NCI-H2107 treated with DMSO at 0.1 percent for 48 hours (cell line): ENCODE measurements around the gene SAMD5.

Experiments used
- DNase-seq: peaks from one replicate; lab custom pipeline; 2025; ENCODE audit not compliant: unreplicated experiment; lab: John Stamatoyannopoulos, UW

The SAMD5 gene

GRCh38 chr6:147508042-147508865 is at the start of gene SAMD5:
Gene SAMD5, plus strand, starts transcription at chr6:147508690. Its CDS starts 239 bp downstream, at chr6:147508929.
- DNase-seq = no peak

DNA sequence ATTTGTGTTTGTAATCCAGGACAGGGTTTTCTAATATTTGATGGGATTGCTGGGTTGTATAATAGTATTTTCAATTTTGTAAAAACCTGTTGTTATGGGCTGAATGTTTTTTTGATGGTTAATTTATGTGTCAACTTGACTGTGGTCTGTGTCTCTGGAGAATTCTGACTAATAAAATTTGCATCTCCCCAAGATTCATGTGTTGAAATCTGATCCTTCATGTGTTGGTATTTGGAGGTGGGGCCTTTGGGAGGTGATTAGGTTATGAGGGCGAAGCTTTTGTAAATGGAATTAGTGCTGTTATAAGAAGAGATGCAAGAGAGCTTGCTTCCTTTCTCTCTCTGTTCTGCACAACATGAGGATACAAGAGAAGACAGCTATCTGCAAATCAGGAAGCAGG is 48.7 kb upstream of the SAMD5 start:
- DNase-seq = no peak

DNA sequence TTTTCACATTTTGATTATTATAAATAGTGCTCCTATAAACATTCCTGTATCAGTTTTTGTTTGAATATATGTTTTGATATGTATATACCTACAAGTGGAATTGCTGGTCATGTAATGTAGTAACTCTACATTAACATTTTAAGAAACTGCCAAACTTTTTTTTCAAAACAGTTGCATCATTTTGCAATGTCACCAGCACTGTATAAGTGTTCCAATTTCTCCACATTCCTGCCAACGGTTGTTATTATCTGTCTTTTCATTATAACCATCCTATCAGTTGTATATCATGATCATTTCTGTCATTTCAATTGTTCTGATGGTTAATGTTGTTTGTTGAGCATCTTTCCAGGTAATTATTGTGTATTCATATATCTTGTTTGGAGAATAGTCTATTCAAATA is 44.8 kb upstream of the SAMD5 start:
- DNase-seq = no peak

GRCh38 chr6:147467428-147467827 is 41.1 kb upstream of the SAMD5 start:
- no peak for DNase-seq

DNA sequence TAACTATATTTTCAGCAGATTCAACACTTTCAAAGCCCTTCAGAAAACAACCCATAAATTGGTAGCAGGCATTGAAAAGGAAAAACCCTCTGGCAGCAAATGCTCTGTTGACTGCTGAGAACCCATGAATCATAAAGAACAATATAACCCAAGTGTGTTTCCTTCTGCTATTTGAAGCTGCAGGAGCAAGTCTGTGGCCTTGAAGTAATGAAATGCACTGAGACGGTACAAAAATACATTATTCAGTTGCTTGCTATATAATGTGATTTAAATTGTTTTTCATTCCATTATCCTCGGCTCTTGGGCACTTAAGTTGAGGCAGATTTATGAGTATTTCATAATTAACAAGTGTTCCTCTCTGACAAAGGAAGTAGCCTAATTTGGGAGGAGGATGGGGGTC is 40.6 kb upstream of the SAMD5 start:
- no peak for DNase-seq

DNA sequence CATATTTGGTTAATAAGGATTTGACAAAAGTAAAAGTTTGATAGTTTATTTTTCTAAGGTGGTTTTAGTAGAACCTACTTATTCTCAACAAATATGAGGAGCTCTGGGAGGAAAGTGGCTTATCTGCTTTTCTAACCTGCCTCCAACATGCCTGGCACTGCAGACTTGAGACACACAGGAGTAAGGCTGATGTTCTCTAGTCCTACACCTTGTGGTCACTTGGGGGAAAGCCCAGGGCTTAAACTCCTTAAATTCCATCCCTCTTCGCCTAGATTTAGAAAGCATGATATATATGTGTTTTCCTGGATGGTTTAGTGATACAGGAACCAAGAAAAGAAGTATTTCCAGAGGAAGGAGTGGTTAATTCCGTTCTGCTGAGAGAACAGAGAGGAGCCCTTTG is 39.9 kb upstream of the SAMD5 start:
- DNase-seq = no peak

DNA sequence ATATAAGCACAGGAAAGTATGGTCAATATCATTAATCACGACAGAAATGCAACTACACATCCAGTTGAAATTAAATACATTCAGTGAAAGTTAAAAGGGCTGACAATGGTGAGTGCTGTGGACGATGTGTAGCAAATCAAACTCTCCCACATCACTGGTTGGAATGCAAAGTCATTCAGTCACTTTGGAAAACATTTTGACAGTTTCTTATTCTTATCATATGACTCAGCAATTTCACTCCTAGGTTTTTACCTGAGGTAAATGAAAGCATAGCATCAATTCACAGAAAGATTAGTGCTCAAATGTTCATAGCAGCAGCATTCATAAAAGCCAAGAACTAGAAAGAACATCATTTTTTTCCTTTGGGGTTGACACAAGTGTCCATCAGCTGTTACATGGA is 28.6 kb upstream of the SAMD5 start:
- DNase-seq = no peak

GRCh38 chr6:147486683-147487082 is 21.8 kb upstream of the SAMD5 start:
- DNase-seq = no peak

DNA sequence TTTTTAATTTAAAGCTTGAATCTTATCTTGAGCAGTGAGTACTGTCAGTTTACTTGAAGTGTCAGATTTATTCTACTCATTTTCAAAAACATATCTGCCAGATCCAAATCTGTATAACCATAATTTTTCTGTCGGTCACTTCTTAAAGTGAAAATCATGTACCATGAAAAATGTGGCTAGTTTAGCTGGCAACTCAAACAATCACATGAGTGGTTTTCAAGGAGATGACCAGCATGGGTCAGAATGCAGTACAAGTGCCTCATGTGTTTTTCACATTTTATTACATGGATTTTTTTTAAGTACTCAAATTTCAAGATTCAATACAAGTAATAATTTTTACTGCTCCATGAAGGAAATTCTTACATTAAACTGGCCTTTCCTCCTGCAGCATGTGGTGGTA is 11.0 kb upstream of the SAMD5 start:
- no peak for DNase-seq

DNA sequence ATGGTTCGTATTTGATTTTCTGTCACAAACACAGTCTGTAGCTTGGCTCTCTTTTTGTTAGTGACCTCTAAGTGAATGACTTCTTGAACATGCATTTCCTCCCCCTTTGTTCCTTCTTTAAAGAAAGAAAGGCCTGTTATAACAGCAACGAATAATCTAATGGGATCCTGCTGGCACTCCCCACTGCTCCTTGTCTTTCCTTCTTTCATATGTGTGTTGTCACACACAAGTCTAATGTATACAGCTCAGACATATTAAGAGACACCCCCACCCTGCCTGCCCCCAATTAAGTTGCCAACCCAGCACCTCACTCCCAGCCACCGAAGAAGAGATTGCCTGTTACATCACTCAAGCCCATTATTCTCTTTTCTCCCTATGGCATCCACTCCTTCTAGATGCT is 4.9 kb upstream of the SAMD5 start:
- no peak for DNase-seq

DNA sequence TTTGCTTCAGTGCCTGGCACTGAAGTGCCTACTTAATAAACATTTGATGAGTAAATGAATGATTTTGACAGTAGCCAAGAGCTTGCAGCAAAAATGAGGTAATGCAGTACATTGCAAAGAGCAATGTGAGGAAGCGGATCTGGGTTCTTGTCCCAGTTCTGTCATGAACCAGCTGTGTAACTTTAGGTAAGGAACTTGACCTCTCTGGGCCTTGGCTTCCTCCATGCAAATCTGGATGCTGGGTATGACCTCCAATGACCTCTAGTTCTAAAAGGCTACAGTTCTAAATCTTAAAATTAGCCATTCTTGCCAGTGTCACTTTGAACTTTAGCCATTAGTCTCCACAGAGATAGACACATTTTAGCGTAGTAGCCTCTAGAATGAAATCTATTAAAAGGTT is 3.6 kb upstream of the SAMD5 start:
- DNase-seq = no peak

DNA sequence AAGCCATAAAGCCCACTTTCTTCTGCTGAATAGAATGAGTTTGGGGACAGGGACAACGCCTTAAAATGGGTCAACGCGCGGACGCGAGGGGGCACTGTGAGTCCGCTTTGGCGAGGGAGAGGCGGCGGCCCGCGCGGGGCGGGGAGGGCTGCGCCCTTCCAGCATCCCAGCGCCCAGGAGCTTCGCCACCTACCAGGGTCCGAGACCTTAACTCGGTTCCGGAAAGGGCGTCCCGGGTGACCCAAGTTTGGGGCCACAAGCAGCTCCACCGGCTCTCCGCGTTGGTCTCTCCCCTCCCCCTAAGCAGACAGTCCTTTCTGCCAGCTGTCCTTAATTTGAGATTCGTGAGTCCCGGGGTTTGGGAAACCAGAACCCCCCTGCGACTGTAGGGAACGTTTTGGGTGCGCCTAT is 1.8 kb upstream of the SAMD5 start:
- no peak for DNase-seq

GRCh38 chr6:147507162-147508041 is 1.1 kb upstream of the SAMD5 start:
- DNase-seq = no peak

DNA sequence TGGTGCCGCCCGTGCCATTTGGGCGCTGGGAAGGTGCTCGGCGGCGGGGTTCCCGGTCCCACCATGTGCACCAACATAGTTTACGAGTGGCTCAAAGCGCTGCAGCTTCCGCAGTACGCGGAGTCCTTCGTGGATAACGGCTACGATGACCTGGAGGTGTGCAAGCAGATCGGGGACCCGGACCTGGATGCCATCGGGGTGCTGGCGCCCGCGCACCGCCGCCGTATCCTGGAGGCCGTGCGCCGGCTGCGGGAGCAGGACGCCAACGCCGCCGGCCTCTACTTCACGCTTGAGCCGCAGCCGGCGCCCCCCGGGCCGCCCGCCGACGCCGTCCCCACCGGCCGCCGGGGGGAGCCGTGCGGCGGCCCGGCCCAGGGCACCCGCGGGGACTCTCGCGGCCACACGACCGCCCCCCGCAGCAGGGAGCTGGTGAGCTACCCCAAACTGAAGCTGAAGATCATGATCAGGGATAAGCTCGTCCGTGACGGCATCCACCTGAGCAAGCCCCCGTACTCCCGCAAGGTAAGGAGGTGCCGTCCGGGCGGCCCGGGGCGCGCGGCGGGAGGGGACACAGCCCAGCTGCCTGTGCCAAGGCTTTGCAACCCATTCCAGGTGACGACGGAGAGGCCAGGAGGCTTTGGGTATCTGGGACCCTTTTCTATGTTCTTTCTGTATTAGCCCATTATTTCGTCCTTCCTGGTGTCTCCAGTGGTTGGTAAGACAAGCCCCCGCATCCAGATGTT is 547 bp downstream of the SAMD5 start:
- DNase-seq = no peak

DNA sequence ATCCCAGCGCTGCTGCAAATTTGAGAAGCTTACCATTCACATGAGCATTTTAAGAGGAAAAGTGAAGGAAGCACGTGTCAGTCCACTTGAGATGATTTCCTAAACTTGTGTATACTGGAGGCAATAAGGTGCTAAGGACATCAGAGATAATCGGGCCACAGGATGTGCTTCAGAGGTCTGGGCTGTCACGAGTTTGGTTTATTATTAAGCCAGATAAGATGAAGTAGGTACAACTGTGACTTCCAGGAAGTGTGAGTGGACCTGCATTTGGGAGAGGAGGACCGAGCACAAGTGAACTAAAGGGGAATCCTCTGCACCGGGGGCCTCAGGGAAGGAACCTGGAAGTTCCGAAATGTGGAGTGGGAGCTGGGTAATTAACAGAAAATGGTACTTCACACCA is 1.4 kb downstream of the SAMD5 start:
- no peak for DNase-seq

- no peak for DNase-seq
Measured at GRCh38 chr6:147510929-147511590, 2.6 kb downstream of the SAMD5 start.

DNA sequence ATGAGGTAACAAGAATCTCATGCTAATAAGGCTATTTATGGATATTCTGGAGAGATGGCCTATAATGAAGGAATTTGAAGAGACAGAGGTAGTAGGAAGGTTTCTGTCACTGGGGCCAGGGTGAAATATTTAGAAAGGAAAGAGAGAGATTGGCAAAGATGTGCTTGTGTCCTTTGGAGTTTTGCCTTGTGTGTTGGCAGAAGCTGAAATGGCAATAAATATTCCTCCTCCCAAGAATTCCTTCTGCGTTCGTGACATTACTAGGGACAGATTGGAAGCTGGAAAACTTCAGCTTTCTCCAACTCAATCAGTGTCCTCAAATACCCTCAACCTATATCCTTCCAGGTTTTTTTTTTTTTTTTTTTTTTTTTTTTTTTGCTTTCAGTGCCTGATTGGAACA is 6.3 kb downstream of the SAMD5 start:
- DNase-seq = no peak

- no peak for DNase-seq
Measured at GRCh38 chr6:147515327-147515726, 6.8 kb downstream of the SAMD5 start.

- no peak for DNase-seq
Measured at GRCh38 chr6:147522597-147522996, 14.1 kb downstream of the SAMD5 start.

GRCh38 chr6:147525519-147526209 is 17.2 kb downstream of the SAMD5 start:
- DNase-seq = no peak
